Measurements from ENCODE around the gene SRSF1.
"Not testable (repeated sequence)": the region's sequence is repeated elsewhere in the genome, so short reads cannot be mapped to it uniquely, and the experiment has no call there.

SRSF1 gene

DNA sequence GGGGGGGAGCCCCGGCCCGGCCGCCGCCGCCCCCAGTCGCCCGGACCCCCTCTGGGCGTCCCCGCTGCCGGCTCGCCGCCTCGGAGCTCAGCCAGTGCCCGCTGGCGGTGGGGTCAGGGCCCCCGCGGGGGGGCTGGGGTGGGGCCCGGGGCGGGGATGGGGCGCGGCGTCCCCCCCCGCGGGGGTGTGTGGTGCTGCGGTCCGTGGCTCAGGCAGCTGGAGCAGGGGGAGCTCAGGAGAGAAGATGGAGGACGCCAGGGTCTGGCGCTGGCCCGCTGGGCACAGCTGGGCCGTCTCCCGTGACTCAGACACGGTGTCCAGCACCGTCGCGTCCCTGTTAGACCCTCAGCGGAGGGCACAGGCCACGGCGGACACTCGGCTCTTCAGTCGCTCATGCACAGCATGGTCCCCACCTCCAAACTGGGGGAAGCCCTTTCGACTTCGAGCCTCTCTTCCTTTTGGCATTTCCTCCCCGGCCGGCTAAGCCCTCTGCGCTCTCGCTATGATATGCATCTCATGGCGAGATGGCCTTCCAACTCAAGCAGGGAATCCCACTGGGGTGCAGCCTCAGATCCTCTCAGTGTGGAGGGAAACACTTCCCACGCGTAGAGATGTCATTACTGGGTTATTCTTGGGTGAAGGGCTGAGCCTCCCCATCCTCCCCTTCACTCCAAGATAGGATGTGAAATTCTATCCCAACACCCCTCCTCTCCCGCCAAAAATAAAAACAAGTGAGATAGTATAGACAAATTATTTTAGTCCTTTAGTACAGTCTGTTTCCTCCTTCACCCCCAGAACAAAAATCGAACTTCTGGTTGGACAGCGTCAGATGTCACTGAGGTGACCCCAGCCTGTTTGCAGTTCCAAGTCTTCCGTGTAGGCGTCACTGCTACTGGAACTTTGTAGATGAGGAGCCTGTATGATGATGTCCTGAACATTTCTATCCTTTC lies 18.5 kb downstream of the SRSF1 start:
- DNase-seq = no peak

DNA sequence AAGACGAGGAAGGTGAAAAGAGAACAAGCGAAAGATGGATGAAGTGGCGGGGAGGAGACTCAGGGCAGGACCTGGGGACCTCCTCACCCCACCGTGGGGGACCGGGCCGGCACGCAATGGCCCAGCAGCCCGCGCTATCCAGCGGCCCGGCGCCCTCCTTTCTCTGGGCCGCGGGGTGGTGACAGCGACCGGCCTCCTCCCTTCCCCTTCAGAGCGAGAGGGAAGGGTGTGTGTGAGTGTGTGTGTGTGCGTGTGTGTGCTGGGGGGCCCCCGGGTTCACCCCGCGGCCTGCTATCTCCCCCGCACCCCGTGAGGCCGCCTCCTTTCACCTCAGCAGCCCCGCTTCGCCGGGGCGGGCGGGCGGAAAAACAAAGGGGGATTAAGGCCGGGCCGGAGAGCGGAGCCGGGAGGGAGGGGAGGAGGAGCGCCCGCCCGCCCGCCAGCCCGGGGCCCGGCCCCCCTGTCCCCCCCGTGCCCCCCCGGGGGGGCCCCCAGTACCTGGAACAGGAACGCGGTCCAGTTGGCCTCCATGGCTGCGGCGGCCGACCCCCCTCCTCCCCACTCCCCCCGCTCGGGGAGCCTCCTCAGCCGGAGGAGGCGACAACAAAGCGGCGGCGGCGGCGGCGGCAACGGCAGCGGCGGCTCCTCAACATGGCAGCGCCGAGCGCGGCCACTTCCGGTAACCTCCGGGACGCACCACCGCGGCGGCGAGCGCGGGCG lies 19.3 kb downstream of the SRSF1 start, which contains the start of gene VEZF1:
TSS of gene VEZF1 (minus strand) at position 674 of the 720 bp plus-strand sequence. CDS start at position 531, 143 bp downstream.
- DNase-seq = peak; percentile 76

DNA sequence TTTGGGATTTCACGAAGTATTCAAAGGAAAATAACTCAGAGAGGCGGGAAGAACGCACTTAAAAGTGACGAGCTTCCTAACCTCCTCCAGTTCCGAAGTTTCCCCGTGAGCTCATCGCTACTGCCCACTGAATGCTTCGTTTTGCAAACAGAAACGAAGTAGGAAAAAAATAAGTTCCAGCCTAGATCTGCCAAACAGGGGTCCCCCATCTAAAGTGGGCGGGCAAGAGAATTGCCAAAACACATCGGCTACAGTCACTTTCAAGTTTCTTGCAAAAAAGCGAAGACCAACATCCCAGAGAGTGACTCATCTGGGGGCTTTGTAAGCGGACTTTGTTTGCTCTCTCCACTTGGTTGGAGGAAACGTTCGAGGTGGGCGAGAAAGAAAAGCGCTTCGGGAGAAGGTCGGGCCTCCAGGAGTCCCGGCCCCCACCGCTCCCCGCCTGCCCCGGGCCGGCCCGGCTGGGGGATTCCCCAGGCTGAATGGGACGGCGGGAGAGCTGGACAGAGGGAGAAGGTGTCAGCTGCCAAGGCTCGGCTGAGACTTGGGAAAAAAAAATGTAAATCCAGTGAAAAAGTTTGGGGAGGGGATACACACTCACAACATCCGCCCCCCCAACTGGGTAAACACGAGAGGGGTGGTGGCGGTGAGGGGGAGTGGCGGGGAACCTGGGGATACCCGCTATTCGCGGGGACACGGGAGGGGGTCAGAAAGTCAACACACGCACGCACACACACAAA lies 20.0 kb downstream of the SRSF1 start:
- DNase-seq = peak; percentile 28

DNA sequence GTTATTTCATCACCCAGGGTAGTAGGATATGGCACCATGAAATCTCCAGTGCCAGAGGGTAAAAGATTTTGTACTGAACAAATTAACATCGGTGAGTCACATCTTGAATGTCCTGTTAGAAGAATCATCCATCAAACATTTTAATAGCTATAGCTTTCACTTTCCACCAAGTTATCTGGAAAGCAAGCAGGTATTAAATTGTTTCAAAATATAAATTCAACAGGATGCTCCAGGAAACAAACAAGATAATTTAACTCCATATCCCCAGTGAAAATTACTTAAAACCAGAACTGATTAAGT lies 21.4 kb downstream of the SRSF1 start:
- DNase-seq = no peak

DNA sequence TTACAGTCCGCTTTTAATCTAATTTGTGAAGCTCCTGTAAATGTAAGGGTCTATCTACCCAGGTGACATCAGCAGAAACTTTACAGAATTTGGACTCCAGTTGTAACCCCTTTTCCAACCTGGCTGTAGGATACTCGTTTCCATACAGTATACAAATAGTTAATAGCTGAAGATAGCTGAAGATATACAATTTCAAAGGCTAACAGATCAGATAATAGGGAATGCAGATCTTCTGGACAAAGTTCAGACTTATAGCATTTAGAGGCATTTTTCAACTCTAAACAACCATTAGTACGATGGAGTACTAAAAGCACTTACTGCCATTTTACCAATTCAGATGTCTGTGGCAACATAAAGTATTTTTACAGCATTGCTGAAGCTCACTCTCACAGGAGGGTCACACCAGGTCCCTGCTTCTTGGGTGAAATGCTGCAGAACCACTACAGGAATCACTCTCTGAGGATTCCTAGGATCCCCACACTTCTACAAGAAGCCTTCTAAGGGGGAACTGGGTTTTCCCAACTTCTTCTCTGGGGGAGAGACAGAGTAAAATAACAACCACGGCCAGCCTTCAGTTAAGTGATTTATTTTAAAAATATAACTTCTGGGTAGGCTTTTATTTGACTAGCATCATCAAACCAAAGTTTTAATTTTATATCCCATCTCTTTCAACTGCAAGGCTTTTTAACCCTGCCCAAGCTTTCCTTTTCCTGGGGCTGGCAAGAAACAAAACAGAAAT lies 21.9 kb downstream of the SRSF1 start:
- no peak for DNase-seq

DNA sequence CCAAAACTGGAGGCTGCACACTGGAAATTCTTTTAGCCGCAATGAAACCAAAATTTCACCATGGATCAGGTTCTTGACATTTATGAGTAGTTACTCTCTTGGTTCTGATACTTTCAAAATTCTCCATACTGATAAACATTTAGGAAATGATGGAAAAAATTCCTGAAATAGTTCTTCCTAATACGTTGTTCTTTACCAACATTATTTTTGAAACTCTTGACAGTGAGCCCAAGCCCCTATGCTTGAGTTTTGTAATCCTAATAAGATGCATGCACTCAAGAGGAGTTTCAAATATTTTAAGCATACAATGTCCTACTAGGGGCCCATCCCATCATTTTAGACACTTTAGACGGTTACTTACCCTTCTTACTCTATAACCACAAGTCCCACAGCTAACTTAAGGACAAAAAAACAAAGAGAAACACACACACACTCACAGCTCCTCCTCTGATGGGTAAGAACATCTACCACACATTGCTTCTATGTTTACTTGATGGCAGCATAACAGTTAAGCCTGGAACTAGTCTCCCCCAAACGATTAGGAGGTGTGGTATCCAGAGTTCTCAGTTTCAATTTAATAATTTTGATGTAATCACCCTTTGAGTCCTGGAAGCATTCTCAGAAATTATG lies 22.7 kb downstream of the SRSF1 start:
- no peak for DNase-seq

DNA sequence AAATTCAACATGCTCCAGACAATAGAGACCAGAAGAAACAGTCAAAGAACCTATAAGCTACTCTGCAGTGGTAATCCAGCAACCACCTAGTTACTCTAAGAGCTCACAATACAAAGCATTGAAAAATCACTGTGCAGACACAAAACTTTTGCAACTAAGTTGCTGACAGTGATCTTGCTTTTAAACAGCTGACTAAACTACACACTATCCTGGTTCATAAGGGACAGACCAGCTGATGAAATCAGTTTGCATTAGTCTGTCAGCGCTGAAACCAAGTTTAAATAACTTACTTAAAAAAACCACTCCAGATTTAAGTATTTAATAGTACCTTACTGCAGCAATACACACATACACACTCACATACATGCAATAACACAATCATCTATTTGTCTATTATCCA lies 23.6 kb downstream of the SRSF1 start:
- DNase-seq = no peak

DNA sequence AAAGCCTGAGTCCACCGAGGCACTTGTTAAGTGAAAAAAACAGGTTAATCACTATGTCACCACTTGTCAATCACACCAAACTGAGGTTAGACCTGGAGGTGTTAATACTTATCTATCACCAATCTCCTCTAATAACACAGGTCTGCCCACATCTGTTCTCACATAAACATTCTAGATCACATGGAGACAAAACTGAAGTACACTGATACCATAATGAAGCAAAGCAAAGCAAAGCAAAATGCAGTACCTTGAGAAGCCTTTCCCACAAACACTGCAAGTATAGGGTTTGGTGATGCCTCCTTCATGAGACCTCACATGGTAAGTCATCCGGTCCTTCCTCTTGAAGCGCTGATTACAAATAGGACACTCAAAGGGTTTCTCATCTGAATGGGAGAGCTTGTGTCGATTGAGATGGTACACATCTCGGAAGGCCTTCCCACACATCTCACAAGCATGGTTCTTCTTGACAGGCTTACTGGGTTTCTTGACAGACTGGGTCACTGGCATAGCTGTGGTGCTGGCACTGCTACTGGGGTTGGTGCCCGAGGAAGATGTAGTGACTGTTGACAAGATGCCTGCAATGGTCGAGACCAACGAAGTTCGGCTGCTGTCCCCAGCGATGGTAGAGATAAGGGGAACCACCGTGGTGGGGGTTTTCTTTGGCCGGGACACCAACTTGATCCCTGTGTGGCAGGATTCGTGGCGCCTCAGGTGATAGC lies 24.4 kb downstream of the SRSF1 start:
- DNase-seq = no peak

DNA sequence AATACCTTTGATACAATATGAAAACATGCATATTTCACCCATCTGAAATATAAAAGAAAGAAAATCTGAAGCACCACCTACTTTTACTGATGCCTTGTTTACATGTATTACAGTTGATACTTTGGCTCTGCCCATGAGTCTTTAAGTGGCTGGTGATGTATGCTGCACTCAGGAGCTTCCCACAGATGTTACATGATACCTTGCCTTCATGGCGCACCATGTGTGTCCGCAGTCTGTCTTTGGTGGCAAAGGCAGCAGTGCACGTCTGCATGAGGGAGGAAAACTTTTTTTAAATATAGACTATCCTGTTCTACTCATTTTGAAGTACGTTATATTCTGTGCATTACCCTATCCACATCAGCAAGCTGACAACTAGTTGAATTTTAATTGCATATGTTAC lies 26.5 kb downstream of the SRSF1 start:
- no peak for DNase-seq

DNA sequence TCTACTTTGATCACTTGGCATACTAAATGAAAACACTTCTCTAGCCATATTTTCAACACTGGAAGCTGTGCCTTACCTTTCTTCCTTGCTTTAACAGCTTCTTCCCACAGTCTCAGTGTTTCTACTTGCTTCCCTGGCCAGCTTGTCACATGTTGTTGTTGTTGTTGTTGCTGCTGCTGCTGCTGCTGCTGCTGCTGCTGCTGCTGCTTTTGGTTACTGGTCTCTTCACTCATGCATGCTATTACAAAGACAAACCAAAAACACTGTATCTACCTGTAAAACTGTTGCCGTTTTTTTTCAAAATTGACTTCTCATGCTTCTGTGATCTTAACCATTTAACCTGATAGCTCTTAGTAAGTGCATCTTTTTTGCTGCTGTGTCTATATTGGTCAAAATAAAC lies 28.0 kb downstream of the SRSF1 start:
- no peak for DNase-seq

DNA sequence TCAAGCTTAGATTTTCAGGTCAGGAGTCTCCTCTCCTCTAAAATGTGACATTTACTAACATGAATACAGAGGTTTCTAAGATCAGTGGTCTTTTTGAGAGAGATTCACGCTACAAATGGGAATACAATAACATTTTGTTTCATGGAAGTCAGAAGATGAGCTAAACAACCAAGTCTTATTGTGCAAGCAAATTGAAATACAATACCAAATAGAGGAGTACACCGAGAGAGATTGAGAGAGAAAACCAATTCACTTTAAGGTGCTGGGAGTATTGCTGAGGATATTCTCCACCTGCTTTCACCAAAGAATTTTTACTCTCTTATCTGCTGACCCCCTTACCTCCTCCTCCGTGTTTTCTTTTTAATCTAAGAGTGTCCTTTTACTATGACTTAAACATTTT lies 30.5 kb downstream of the SRSF1 start:
- DNase-seq = no peak

DNA sequence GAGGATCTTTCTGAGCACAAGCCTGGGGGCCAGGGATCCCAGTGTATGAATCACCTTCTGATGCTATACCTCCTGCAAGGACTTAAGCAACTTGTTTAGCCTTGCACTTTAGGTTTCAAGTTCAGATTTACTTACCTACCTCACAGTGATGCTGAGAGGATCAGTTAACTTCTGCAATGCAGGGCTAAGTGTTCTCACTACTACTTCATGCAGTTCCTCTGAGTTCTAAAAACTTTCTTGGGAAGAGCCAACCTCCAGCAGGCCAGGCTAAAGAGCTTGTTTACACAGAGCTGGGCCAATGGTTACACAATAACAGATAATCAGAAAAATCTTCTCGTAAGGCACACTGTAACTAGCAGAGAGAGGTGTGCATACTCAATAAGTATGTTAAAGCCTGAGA lies 32.0 kb downstream of the SRSF1 start:
- DNase-seq = no peak

DNA sequence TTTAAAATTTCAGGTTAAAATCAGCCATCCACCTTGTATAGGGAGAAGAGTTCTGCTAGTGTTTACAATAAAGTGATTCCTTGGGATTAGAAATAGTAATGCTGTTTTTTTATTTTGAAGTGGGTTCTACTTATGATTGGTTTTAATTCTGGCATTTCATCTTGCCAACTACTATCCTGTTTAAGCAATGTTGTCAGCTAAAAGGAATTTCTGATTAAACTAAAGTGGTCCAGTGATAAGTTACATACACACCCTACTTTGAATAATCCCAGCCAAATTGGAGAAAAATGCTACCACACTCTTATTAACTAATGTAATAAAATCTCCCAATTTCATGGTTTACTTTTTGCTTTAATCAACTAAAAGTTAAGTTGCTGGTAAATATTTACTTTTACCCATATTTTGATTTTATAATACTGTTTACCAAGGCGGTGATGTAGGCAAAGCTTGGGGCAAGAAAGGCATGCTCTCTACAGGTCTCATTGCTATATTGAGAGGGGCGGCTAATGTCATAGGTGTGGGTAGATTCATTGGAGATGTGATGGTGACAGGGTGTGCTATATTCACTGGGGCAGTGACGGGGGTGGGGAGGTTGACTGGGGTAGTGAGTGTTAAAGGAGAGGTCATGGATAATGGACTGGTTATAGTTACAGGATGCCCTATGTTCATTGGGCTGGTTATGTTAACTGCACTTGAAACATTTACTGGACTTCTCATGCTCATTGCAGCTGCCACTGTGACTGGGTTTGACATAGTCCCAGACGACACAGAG lies 32.8 kb downstream of the SRSF1 start:
- not testable (repeated sequence) for DNase-seq

DNA sequence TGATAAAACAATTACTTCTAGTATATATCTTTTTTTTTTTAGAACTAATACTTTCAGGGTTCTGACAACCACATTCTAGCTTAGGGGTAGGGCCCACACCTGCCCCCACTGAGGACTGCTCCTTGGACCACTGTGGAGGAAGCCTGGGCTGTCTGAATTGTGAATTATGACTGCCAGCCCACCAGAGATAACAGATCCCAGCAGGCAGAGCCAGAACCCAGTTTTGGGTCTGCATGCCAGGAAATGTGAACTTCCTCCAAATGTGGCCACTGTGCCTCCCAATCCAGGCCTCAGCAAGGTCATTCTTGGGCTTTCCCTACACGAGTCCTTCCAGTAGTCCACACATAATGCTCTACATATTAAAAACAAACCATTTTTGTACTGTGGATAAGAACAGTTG lies 34.9 kb downstream of the SRSF1 start:
- DNase-seq = no peak

DNA sequence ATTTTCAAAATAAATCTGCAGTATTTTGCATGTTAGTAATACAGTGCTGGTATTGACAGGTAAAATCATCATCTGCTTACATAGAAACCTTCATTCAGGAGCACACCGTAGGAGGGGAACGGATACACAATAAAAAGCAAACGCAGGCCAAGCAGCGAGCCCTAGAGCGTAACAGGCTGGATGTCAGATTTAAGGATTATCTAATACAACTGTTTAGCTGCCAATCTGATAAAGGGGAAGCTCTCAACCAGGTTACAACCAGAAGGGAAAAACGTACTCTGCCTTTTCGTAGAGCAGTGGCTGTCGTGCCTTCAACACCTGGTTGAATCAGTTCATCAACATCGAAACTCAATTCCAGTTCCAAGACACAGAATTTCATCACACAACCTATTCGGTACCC lies 35.5 kb downstream of the SRSF1 start:
- DNase-seq = no peak

DNA sequence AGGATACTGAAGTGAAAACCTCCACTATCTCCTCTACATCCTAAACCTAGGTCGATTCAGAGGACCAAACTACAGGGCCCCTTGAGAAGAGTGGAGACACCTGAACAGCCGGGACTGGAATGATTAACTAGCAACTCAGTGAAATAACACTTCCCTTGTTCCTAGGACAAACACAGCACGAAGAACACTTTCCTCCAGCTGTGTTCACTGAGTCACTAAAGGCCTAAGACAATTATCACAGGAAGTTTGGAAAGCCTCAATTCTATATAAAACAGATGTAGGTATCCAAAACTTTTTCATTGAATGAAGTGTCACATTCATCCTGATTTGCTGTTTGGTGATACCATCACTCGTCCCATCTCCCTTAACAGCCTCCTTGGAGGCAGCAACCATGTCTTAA lies 36.3 kb downstream of the SRSF1 start:
- no peak for DNase-seq

DNA sequence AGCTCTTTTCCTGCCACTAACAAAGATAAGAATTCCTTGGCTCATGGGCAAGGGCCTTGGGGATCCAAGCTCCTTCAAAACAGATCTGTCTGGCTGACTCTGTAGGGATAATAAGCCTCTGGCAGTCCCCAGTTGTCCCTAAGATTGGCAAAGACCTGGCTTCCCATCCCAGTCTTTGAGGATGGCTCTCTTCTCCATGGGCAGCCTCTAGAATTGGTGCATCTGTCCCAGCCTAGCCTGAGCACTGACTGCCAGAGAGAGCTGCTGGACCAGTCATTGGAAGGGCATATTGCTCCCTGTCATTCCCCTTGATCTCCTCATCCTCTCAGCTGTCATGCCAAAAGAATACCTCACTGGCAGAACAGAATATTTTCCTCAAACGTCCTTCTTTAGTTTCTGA lies 38.6 kb downstream of the SRSF1 start:
- no peak for DNase-seq

DNA sequence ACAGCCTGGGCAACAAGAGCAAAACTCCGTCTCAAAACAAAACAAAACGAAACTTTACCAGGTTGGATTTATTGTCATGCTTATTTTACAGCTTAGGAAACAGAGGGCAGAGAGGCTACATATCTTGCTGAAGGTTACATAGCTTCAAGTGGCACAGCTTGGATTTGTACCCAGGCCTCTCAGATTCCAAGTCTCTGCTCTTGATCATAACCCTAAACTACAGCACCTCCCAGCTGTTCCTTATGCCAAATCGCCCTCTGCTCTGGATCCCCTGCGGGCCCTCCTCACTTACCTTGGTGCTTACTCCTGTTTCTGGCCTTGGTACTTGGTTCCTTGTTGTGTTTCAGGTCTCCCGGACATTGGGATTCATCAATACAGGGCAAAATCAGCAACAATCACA lies 40.2 kb downstream of the SRSF1 start:
- DNase-seq = no peak

DNA sequence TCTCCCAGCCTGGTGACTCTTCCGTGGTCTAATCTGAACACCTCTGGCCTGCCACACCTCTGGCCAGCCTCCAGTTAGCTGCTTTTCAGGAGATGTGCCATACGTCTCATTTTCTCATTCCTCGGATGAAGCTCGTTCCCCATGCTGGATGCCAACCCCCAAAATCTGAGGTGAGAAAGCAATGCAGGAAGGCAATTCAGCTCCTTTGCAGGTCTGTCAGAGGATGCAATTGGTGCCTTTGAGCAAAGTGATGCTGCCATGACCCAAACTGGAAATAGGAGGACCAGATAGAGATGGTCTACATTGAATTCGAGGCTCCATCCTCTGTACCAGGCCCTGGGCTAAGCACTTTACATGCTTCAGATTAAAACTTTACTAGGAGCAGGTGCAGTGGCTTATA lies 40.8 kb downstream of the SRSF1 start:
- DNase-seq = no peak

DNA sequence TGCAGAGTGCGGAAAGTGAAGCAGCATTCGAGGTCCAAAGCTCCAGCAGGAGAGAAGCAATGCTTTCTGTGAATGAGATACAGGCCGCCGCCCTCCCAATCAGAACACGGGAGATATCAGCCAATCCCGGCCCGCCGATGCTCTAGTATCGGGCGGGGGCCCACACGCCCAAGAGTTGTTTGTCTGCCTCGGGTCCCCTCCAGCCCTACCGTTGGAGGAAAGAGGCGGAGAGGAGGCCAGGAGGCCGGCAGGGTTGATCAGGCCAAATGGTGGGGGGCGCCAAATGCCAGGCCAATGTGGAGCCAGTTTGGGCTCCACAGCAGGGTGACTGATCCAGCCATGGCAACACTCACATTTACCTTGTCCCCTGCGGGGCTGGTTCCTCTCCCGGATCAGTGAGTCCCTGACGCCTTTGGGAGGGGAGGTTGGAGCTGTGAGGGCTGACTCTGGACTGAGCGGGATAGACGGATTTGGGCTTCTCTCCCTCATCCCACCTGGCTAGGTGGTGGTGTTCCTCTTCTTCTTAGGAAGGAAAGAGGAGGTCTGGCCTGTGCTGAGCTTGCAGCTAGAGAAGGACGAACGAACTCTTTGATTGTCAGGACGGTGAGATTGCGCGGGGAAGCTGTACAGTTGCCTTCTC lies 41.4 kb downstream of the SRSF1 start:
- no peak for DNase-seq

DNA sequence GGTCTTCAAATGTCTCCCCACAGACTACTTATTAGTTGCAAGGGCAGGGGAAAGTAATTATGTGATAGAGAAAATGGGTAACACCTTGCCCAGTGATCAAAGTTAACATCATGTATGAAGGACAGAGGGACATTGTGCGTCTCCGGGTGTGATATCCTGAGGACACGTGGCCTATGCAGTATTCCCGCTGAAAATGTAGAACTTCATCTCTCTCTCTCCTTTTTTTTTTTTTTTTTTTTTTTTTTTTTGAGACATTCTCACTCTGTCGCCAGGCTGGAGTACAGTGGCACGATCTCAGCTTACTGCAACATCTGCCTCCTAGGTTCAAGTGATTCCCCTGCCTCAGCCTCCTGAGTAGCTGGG lies 43.9 kb downstream of the SRSF1 start:
- no peak for DNase-seq

Measured in activated CD4-positive, alpha-beta T cell treated with anti-CD3 and anti-CD28 coated beads, Interleukin-2, amount 50 U/mL, for 1 hour (primary cell).